Measurements from ENCODE around the gene MYO1B. TPM values are rescaled to one million over a fixed set of nuclear protein-coding genes. Genes with fewer than 3 reads are reported as not detected.
A peak's percentile ranks its signal among the peaks of the same experiment; 100 is the strongest.

Gene MYO1B
- total and polyA plus RNA-seq, 2 donors from 2014 or later, result 24.5 to 64.8 TPM

GRCh38 chr2:191434072-191434471, 188.9 kb downstream of the MYO1B start:
- Histone ChIP-seq H3K27me3 (ENCODE audit: control insufficient read depth, insufficient read depth, low read length) (no peaks in the 10 kb centered on the region), H3K9ac (ENCODE audit: low read length in 3 of 3) (no peak overlapping the region), H3K27ac (ENCODE audit: low read depth in 2 of 2, low read length in 2 of 2) (no peak overlapping the region), H3K4me1 (ENCODE audit: control insufficient read depth in 2 of 3, insufficient read depth in 2 of 3, low read depth in 1 of 3, low read length in 3 of 3) (no peaks in the 10 kb centered on the region), H3K36me3 (ENCODE audit: control insufficient read depth in 2 of 3, insufficient read depth in 3 of 3, low read length in 3 of 3) (no peaks in the 10 kb centered on the region), H3K4me3 (ENCODE audit: low read length in 3 of 3) (no peak overlapping the region), H3K9me3 (ENCODE audit: control insufficient read depth in 2 of 3, insufficient read depth in 1 of 3, low read length in 3 of 3) (no peaks in the 10 kb centered on the region)
- DNase-seq, result no peak
- intact Hi-C loops (cut with DNase I), result no loop called here
- TF ChIP-seq CTCF (IDR thresholded peaks at IDR 0.05; ENCODE audit: borderline replicate concordance, extremely low read depth, insufficient read depth), result no peak
- no peak for FAIRE-seq

DNA sequence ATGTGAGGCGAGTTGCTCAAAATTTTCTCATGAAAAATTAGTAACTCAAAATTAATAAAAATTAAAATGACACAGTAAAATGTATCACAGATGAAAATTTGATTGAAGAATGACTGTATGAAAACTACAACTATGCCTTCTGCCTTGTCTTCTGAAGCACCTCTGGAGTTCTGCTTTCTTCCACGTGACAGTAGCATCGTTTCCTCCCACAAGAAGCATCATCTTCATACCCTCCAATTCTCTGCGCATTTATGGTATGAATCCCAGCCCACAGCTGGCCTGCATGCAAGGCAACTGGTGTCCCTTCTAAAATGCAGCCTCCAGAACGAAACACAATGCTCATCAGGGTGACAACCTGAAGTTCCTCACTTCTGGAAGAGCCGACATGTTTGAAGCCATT, 189.9 kb downstream of the MYO1B start:
- DNase-seq (no peak), FAIRE-seq (no peak)
- no peak overlapping the region for H3K4me3 ChIP-seq (ENCODE audit: low read length in 3 of 3)
- no peak overlapping the region for H3K27ac ChIP-seq (ENCODE audit: low read depth in 2 of 2, low read length in 2 of 2)
- H3K4me1 ChIP-seq (ENCODE audit: control insufficient read depth in 2 of 3, insufficient read depth in 2 of 3, low read depth in 1 of 3, low read length in 3 of 3), result no peaks in the 10 kb centered on the region
- no peaks in the 10 kb centered on the region for H3K27me3 ChIP-seq (ENCODE audit: control insufficient read depth, insufficient read depth, low read length)
- no peaks in the 10 kb centered on the region for H3K9me3 ChIP-seq (ENCODE audit: control insufficient read depth in 2 of 3, insufficient read depth in 1 of 3, low read length in 3 of 3)
- intact Hi-C loops (cut with DNase I), result no loop called here
- no peak for TF ChIP-seq CTCF (IDR thresholded peaks at IDR 0.05; ENCODE audit: borderline replicate concordance, extremely low read depth, insufficient read depth)
- H3K36me3 ChIP-seq (ENCODE audit: control insufficient read depth in 2 of 3, insufficient read depth in 3 of 3, low read length in 3 of 3), result no peaks in the 10 kb centered on the region
- no peak overlapping the region for H3K9ac ChIP-seq (ENCODE audit: low read length in 3 of 3)

- no peak for TF ChIP-seq CTCF (IDR thresholded peaks at IDR 0.05; ENCODE audit: borderline replicate concordance, extremely low read depth, insufficient read depth)
- DNase-seq, result peak in 1 of 5 donors; percentile 9
- Histone ChIP-seq H3K27me3 (ENCODE audit: control insufficient read depth, insufficient read depth, low read length) (no peaks in the 10 kb centered on the region), H3K27ac (ENCODE audit: low read depth in 2 of 2, low read length in 2 of 2) (peak overlapping the region in 1 of 2 donors; percentile 52), H3K36me3 (ENCODE audit: control insufficient read depth in 2 of 3, insufficient read depth in 3 of 3, low read length in 3 of 3) (no peaks in the 10 kb centered on the region), H3K9ac (ENCODE audit: low read length in 3 of 3) (no peak overlapping the region), H3K9me3 (ENCODE audit: control insufficient read depth in 2 of 3, insufficient read depth in 1 of 3, low read length in 3 of 3) (no peaks in the 10 kb centered on the region), H3K4me1 (ENCODE audit: control insufficient read depth in 2 of 3, insufficient read depth in 2 of 3, low read depth in 1 of 3, low read length in 3 of 3) (no peaks in the 10 kb centered on the region), H3K4me3 (ENCODE audit: low read length in 3 of 3) (no peak overlapping the region)
- intact Hi-C loops (cut with DNase I), result no loop called here
- no peak for FAIRE-seq
Observed at GRCh38 chr2:191436368-191437055, 191.3 kb downstream of the MYO1B start.

DNA sequence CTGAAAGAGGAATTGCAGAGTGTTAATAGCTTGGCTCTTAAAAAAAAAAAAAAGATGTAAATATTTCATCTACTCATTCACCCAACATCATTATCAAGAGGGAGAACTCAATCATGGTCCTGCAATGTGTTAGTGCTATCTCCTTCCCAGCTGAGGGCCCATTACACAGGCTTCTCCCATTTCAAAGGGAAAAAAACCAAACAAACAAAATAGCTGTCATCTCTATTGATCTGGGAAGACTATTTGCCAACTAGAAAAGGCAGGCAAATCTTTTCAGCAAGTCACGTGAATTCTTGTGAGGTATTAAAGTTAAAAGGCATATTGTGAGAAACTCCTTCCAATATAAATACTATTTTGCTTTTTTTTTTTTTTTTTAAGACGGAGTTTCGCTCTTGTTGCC, 194.3 kb downstream of the MYO1B start:
- H3K9ac ChIP-seq (ENCODE audit: low read length in 3 of 3), result no peak overlapping the region
- intact Hi-C loops (cut with DNase I), result no loop called here
- H3K9me3 ChIP-seq (ENCODE audit: control insufficient read depth in 2 of 3, insufficient read depth in 1 of 3, low read length in 3 of 3), result no peaks in the 10 kb centered on the region
- FAIRE-seq (no peak), DNase-seq (no peak)
- H3K27ac ChIP-seq (ENCODE audit: low read depth in 2 of 2, low read length in 2 of 2), result no peak overlapping the region
- H3K36me3 ChIP-seq (ENCODE audit: control insufficient read depth in 2 of 3, insufficient read depth in 3 of 3, low read length in 3 of 3), result no peaks in the 10 kb centered on the region
- H3K4me1 ChIP-seq (ENCODE audit: control insufficient read depth in 2 of 3, insufficient read depth in 2 of 3, low read depth in 1 of 3, low read length in 3 of 3), result no peaks in the 10 kb centered on the region
- no peak for TF ChIP-seq CTCF (IDR thresholded peaks at IDR 0.05; ENCODE audit: borderline replicate concordance, extremely low read depth, insufficient read depth)
- no peaks in the 10 kb centered on the region for H3K27me3 ChIP-seq (ENCODE audit: control insufficient read depth, insufficient read depth, low read length)
- H3K4me3 ChIP-seq (ENCODE audit: low read length in 3 of 3), result no peak overlapping the region
